Measurements from ENCODE around the gene ALKAL2. TPM values are rescaled to one million over a fixed set of nuclear protein-coding genes. Genes with fewer than 3 reads are reported as not detected.
A peak's percentile ranks its signal among the peaks of the same experiment; 100 is the strongest.

Gene ALKAL2
- total and polyA plus RNA-seq, 2 of the 13 experiments (the other 11 are each of a cell fraction or from before 2014, with no cell fraction given) = 0.22 to 1.7 TPM

DNA sequence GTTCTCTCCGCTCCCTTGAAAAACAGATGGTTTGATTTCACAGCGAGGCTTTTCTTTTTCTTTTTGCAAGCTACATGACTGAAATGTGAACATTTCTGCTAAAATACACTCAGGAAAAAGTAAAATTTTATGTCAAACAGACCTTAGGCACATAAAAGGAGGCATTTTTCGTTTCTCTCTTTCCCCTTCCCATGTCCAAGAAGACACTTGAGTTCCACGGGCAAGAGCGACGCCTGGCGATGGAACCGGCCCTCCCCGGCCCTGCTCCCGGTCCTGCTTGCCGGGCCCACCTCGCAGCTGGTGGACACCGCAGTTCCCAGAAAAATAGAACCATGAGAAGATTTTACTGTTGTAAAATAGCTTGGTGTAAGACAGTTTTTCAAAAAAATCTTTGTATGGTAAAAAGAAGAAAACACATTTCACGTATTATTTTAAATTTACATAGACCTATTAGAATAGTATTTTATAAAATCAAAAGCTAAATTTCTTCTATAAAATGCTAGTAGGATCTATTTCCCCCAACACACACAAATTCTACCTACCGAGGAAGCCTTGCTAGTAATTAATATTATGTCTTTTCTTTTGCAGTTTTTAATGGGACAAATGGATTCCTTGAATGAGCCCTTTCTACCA is 2.3 kb upstream of the ALKAL2 start (continued):
- TF ChIP-seq, protein P1, sequence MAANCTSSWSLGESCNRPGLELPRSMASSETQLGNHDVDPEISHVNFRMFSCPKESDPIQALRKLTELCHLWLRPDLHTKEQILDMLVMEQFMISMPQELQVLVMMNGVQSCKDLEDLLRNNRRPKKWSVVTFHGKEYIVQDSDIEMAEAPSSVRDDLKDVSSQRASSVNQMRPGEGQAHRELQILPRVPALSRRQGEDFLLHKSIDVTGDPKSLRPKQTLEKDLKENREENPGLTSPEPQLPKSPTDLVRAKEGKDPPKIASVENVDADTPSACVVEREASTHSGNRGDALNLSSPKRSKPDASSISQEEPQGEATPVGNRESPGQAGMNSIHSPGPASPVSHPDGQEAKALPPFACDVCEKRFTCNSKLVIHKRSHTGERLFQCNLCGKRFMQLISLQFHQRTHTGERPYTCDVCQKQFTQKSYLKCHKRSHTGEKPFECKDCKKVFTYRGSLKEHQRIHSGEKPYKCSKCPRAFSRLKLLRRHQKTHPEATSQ (CRISPR knock-in tag; IDR thresholded peaks at IDR 0.05; ENCODE audit: borderline replicate concordance) = 0 out of 2 replicates have a peak, but pooled peaks have one; percentile 42
- TF ChIP-seq ZKSCAN8 (CRISPR knock-in tag; IDR thresholded peaks at IDR 0.05; ENCODE audit: borderline replicate concordance) (peak; percentile 63; the same call in 1 of the 2 replicates), ZNF781 (CRISPR knock-in tag; IDR thresholded peaks at IDR 0.05; ENCODE audit: borderline replicate concordance, not compliant biosample characterization) (no peak), ZNF777 (CRISPR knock-in tag; IDR thresholded peaks at IDR 0.05) (no peak), ARNTL (CRISPR knock-in tag; IDR thresholded peaks at IDR 0.05) (no peak), ZC3H4 (CRISPR knock-in tag; IDR thresholded peaks at IDR 0.05; ENCODE audit: borderline replicate concordance) (no peak), ZNF766 (CRISPR knock-in tag; IDR thresholded peaks at IDR 0.05; ENCODE audit: borderline replicate concordance) (0 out of 2 replicates have a peak, but pooled peaks have one; percentile 3), ZNF569 (CRISPR knock-in tag; IDR thresholded peaks at IDR 0.05; ENCODE audit: borderline replicate concordance) (no peak), CEBPG (CRISPR knock-in tag; IDR thresholded peaks at IDR 0.05) (0 out of 2 replicates have a peak, but pooled peaks have one; percentile 32), KDM3A (CRISPR knock-in tag; IDR thresholded peaks at IDR 0.05; ENCODE audit: low read depth) (no peak), ZNF530 (CRISPR knock-in tag; IDR thresholded peaks at IDR 0.05; ENCODE audit: low read depth) (no peak), SAFB2 (CRISPR knock-in tag; IDR thresholded peaks at IDR 0.05; ENCODE audit: borderline replicate concordance, low read depth) (no peak), ZNF274 (CRISPR knock-in tag; IDR thresholded peaks at IDR 0.05) (no peak), GABPB1 (CRISPR knock-in tag; IDR thresholded peaks at IDR 0.05) (peak; percentile 29; the same call in 1 of the 2 replicates), ZNF460 (CRISPR knock-in tag; IDR thresholded peaks at IDR 0.05; ENCODE audit: borderline replicate concordance) (no peak)
- TF ChIP-seq, protein P2, sequence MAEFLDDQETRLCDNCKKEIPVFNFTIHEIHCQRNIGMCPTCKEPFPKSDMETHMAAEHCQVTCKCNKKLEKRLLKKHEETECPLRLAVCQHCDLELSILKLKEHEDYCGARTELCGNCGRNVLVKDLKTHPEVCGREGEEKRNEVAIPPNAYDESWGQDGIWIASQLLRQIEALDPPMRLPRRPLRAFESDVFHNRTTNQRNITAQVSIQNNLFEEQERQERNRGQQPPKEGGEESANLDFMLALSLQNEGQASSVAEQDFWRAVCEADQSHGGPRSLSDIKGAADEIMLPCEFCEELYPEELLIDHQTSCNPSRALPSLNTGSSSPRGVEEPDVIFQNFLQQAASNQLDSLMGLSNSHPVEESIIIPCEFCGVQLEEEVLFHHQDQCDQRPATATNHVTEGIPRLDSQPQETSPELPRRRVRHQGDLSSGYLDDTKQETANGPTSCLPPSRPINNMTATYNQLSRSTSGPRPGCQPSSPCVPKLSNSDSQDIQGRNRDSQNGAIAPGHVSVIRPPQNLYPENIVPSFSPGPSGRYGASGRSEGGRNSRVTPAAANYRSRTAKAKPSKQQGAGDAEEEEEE (CRISPR knock-in tag; IDR thresholded peaks at IDR 0.05; ENCODE audit: borderline replicate concordance) = no peak
- TF ChIP-seq, protein P3, sequence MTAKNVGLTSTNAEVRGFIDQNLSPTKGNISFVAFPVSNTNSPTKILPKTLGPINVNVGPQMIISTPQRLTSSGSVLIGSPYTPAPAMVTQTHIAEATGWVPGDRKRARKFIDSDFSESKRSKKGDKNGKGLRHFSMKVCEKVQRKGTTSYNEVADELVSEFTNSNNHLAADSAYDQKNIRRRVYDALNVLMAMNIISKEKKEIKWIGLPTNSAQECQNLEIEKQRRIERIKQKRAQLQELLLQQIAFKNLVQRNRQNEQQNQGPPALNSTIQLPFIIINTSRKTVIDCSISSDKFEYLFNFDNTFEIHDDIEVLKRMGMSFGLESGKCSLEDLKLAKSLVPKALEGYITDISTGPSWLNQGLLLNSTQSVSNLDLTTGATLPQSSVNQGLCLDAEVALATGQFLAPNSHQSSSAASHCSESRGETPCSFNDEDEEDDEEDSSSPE (CRISPR knock-in tag; IDR thresholded peaks at IDR 0.05) = no peak
- TF ChIP-seq, protein P4, sequence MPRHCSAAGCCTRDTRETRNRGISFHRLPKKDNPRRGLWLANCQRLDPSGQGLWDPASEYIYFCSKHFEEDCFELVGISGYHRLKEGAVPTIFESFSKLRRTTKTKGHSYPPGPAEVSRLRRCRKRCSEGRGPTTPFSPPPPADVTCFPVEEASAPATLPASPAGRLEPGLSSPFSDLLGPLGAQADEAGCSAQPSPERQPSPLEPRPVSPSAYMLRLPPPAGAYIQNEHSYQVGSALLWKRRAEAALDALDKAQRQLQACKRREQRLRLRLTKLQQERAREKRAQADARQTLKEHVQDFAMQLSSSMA (CRISPR knock-in tag; IDR thresholded peaks at IDR 0.05) = no peak
- TF ChIP-seq, protein P5, sequence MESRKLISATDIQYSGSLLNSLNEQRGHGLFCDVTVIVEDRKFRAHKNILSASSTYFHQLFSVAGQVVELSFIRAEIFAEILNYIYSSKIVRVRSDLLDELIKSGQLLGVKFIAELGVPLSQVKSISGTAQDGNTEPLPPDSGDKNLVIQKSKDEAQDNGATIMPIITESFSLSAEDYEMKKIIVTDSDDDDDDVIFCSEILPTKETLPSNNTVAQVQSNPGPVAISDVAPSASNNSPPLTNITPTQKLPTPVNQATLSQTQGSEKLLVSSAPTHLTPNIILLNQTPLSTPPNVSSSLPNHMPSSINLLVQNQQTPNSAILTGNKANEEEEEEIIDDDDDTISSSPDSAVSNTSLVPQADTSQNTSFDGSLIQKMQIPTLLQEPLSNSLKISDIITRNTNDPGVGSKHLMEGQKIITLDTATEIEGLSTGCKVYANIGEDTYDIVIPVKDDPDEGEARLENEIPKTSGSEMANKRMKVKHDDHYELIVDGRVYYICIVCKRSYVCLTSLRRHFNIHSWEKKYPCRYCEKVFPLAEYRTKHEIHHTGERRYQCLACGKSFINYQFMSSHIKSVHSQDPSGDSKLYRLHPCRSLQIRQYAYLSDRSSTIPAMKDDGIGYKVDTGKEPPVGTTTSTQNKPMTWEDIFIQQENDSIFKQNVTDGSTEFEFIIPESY (CRISPR knock-in tag; IDR thresholded peaks at IDR 0.05) = no peak
- TF ChIP-seq, protein P6, sequence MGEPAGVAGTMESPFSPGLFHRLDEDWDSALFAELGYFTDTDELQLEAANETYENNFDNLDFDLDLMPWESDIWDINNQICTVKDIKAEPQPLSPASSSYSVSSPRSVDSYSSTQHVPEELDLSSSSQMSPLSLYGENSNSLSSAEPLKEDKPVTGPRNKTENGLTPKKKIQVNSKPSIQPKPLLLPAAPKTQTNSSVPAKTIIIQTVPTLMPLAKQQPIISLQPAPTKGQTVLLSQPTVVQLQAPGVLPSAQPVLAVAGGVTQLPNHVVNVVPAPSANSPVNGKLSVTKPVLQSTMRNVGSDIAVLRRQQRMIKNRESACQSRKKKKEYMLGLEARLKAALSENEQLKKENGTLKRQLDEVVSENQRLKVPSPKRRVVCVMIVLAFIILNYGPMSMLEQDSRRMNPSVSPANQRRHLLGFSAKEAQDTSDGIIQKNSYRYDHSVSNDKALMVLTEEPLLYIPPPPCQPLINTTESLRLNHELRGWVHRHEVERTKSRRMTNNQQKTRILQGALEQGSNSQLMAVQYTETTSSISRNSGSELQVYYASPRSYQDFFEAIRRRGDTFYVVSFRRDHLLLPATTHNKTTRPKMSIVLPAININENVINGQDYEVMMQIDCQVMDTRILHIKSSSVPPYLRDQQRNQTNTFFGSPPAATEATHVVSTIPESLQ (CRISPR knock-in tag; conservative IDR thresholded peaks at IDR 0.05) = peak; percentile 88; the same call in 1 of the 2 replicates

All from HepG2 (cell line).